Stimulated activated CD8-positive, alpha-beta memory T cell treated with anti-CD3 and anti-CD28 coated beads, Interleukin-4, amount 100 ng/mL, for 1 hour (primary cell): ENCODE measurements around the gene LYPLA2.
"Not testable (repeated sequence)": the region's sequence is repeated elsewhere in the genome, so short reads cannot be mapped to it uniquely, and the experiment has no call there.

Experiments
- DNase-seq, 2 donors: peaks; one replicate each; pipeline ENCODE4 v3.0.0-alpha.2; 2020; ENCODE audit warnings: low read depth in 2 of 2, low spot score in 1 of 2

Gene LYPLA2

GRCh38 chr1:23777979-23778814 is 12.7 kb upstream of the LYPLA2 start, which contains the start of gene PITHD1:
Gene PITHD1, plus strand, starts transcription at chr1:23778418. Its CDS starts 98 bp downstream, at chr1:23778516.
- DNase-seq = peak; percentile 38 to 57

- no peak for DNase-seq
Observed at GRCh38 chr1:23779826-23780371, 11.0 kb upstream of the LYPLA2 start.

GRCh38 chr1:23783141-23783540 is 7.8 kb upstream of the LYPLA2 start:
- DNase-seq = not testable (repeated sequence)

- no peak for DNase-seq
Observed at GRCh38 chr1:23784846-23785245, 6.1 kb upstream of the LYPLA2 start.

GRCh38 chr1:23787701-23788100 is 3.2 kb upstream of the LYPLA2 start:
- no peak for DNase-seq

- no peak for DNase-seq
Observed at GRCh38 chr1:23788695-23789094, 2.2 kb upstream of the LYPLA2 start.

GRCh38 chr1:23791516-23792047 is 637 bp downstream of the LYPLA2 start:
- no peak for DNase-seq

- no peak for DNase-seq
Observed at GRCh38 chr1:23792151-23792945, 1.4 kb downstream of the LYPLA2 start.

GRCh38 chr1:23793018-23793781 is 2.3 kb downstream of the LYPLA2 start:
- no peak for DNase-seq

GRCh38 chr1:23793861-23794731 is 3.2 kb downstream of the LYPLA2 start:
- no peak for DNase-seq

GRCh38 chr1:23794732-23795182 is 3.8 kb downstream of the LYPLA2 start:
- not testable (repeated sequence) for DNase-seq

- DNase-seq = no peak
Observed at GRCh38 chr1:23795676-23796465, 4.9 kb downstream of the LYPLA2 start.

GRCh38 chr1:23796466-23797271 is 5.7 kb downstream of the LYPLA2 start:
- no peak for DNase-seq

GRCh38 chr1:23797478-23798448 is 6.8 kb downstream of the LYPLA2 start:
- DNase-seq = no peak

GRCh38 chr1:23798662-23799142 is 7.8 kb downstream of the LYPLA2 start:
- no peak for DNase-seq

GRCh38 chr1:23799255-23799569 is 8.3 kb downstream of the LYPLA2 start:
- no peak for DNase-seq
